ENCODE results near the gene KCNQ1. TPM values are rescaled to one million over a fixed set of nuclear protein-coding genes. Genes with fewer than 3 reads are reported as not detected.

KCNQ1 gene
- total RNA-seq, 1 experiment from 2014 or later = not detected

- TF ChIP-seq EZH2 (IDR thresholded peaks at IDR 0.05; ENCODE audit: low read depth) = no peak
- TF ChIP-seq, protein P1, sequence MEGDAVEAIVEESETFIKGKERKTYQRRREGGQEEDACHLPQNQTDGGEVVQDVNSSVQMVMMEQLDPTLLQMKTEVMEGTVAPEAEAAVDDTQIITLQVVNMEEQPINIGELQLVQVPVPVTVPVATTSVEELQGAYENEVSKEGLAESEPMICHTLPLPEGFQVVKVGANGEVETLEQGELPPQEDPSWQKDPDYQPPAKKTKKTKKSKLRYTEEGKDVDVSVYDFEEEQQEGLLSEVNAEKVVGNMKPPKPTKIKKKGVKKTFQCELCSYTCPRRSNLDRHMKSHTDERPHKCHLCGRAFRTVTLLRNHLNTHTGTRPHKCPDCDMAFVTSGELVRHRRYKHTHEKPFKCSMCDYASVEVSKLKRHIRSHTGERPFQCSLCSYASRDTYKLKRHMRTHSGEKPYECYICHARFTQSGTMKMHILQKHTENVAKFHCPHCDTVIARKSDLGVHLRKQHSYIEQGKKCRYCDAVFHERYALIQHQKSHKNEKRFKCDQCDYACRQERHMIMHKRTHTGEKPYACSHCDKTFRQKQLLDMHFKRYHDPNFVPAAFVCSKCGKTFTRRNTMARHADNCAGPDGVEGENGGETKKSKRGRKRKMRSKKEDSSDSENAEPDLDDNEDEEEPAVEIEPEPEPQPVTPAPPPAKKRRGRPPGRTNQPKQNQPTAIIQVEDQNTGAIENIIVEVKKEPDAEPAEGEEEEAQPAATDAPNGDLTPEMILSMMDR (conservative IDR thresholded peaks at IDR 0.05) = no peak
- Histone ChIP-seq H3K36me3 (ENCODE audit: low read depth) (no peaks in the 10 kb centered on the region), H3K27ac (no peak overlapping the region), H3K4me2 (no peak overlapping the region), H3K4me3 (no peak overlapping the region), H2AFZ (no peak overlapping the region), H3K4me1 (replicated peaks; ENCODE audit: insufficient read depth) (peaks cover 4% of the 10 kb centered on the region; the same call in 1 of the 2 replicates), H4K20me1 (ENCODE audit: insufficient read depth) (no peaks in the 10 kb centered on the region), H3K27me3 (ENCODE audit: insufficient read depth, low read depth) (no peaks in the 10 kb centered on the region), H3K9me3 (ENCODE audit: insufficient read depth, low read depth) (no peaks in the 10 kb centered on the region), H3K9me2 (ENCODE audit: insufficient read depth) (no peaks in the 10 kb centered on the region), H3F3A (ENCODE audit: insufficient read depth, low read depth) (no peaks in the 10 kb centered on the region), H3K79me2 (ENCODE audit: low read depth) (peaks cover under 1% of the 10 kb centered on the region; the same call in 1 of the 2 replicates)
- POLR2A ChIA-PET (ENCODE audit: unreplicated experiment) = no interaction called here
- intact Hi-C loops (cut with micrococcal nuclease; ENCODE audit: unreplicated experiment) = no loop called here
- DNase-seq = no peak
- no TSS peak for BruUV-seq (replicated peaks)
- CTCF ChIA-PET = no interaction called here
Measured at GRCh38 chr11:2704356-2704755, 259.5 kb downstream of the KCNQ1 start.

GRCh38 chr11:2704896-2705606 is 260.2 kb downstream of the KCNQ1 start:
- no peak overlapping the region for H3K4me2 ChIP-seq
- DNase-seq = no peak
- no peaks in the 10 kb centered on the region for H3K9me3 ChIP-seq (ENCODE audit: insufficient read depth, low read depth)
- no TSS peak for BruUV-seq (replicated peaks)
- H3K27me3 ChIP-seq (ENCODE audit: insufficient read depth, low read depth) = peaks cover 4% of the 10 kb centered on the region; the same call in 1 of the 2 replicates
- H3K9me2 ChIP-seq (ENCODE audit: insufficient read depth) = no peaks in the 10 kb centered on the region
- H3F3A ChIP-seq (ENCODE audit: insufficient read depth, low read depth) = no peaks in the 10 kb centered on the region
- ChIA-PET POLR2A (ENCODE audit: unreplicated experiment) (no interaction called here), CTCF (interaction anchor here (0.6 kb wide), 1 partner anchor 9 kb away, joined by 3 read pairs; no protein-coding TSS in a partner anchor)
- H3K27ac ChIP-seq = no peak overlapping the region
- H3K4me1 ChIP-seq (replicated peaks; ENCODE audit: insufficient read depth) = peaks cover 4% of the 10 kb centered on the region; the same call in 1 of the 2 replicates
- H3K79me2 ChIP-seq (ENCODE audit: low read depth) = no peaks in the 10 kb centered on the region
- intact Hi-C loops (cut with micrococcal nuclease; ENCODE audit: unreplicated experiment) = no loop called here
- H4K20me1 ChIP-seq (ENCODE audit: insufficient read depth) = no peaks in the 10 kb centered on the region
- H2AFZ ChIP-seq = no peak overlapping the region
- H3K4me3 ChIP-seq = no peak overlapping the region
- H3K36me3 ChIP-seq (ENCODE audit: low read depth) = no peaks in the 10 kb centered on the region
- TF ChIP-seq, protein P1 (conservative IDR thresholded peaks at IDR 0.05) = no peak
- no peak for TF ChIP-seq EZH2 (IDR thresholded peaks at IDR 0.05; ENCODE audit: low read depth)

GRCh38 chr11:2706321-2706720 is 261.5 kb downstream of the KCNQ1 start:
- no peaks in the 10 kb centered on the region for H3K79me2 ChIP-seq (ENCODE audit: low read depth)
- no peak for TF ChIP-seq EZH2 (IDR thresholded peaks at IDR 0.05; ENCODE audit: low read depth)
- TF ChIP-seq, protein P1 (conservative IDR thresholded peaks at IDR 0.05) = no peak
- H3K27ac ChIP-seq = no peak overlapping the region
- H3K9me2 ChIP-seq (ENCODE audit: insufficient read depth) = no peaks in the 10 kb centered on the region
- H4K20me1 ChIP-seq (ENCODE audit: insufficient read depth) = no peaks in the 10 kb centered on the region
- H3K4me1 ChIP-seq (replicated peaks; ENCODE audit: insufficient read depth) = no peaks in the 10 kb centered on the region
- no peaks in the 10 kb centered on the region for H3K36me3 ChIP-seq (ENCODE audit: low read depth)
- DNase-seq = no peak
- H2AFZ ChIP-seq = no peak overlapping the region
- H3F3A ChIP-seq (ENCODE audit: insufficient read depth, low read depth) = no peaks in the 10 kb centered on the region
- POLR2A ChIA-PET (ENCODE audit: unreplicated experiment) = no interaction called here
- peaks cover 15% of the 10 kb centered on the region; the same call in 1 of the 2 replicates for H3K27me3 ChIP-seq (ENCODE audit: insufficient read depth, low read depth)
- intact Hi-C loops (cut with micrococcal nuclease; ENCODE audit: unreplicated experiment) = no loop called here
- no peak overlapping the region for H3K4me3 ChIP-seq
- BruUV-seq (replicated peaks) = no TSS peak
- no peak overlapping the region for H3K4me2 ChIP-seq
- CTCF ChIA-PET = no interaction called here
- H3K9me3 ChIP-seq (ENCODE audit: insufficient read depth, low read depth) = no peaks in the 10 kb centered on the region
